K562 (cell line): ENCODE results near the gene CD1D. TPM values are rescaled to one million over a fixed set of nuclear protein-coding genes. Genes with fewer than 3 reads are reported as not detected.

Experiments used
- ZBTB40 ChIP-seq, 2 experiments: fragments of 450-650 bp in 1 of 2; sonication (generic) in 1 of 2; formaldehyde crosslinking in 1 of 2; IDR thresholded peaks; 2 replicates each; pipeline versions ENCODE4 v1.7.1 to v1.9.0; 2016 to 2022; ENCODE audit warnings: inconsistent platforms in 1 of 2, mild to moderate bottlenecking in 1 of 2, missing genetic modification reagents in 1 of 2
- polyA plus RNA-seq, 8 experiments: library from polyadenylated mRNA; depleted of rRNA in 4 of 8; stranded (reverse) in 5 of 8; unstranded in 3 of 8; fragments of >200 nt; fragmentation: Nextera tagmentation in 2 of 8; fragmentation: Illumina TruSeq in 1 of 8; extraction: Ambion mirVana in 2 of 8; extraction: Trizol in 1 of 8; gene quantifications; 2 replicates each; pipeline versions ENCODE4 v1.2.1 to v1.2.3, GENCODE V29; 2011 to 2014; ENCODE audit warnings: inconsistent platforms in 1 of 8, missing spikeins in 1 of 8
- total RNA-seq, 7 experiments: library from RNA; depleted of rRNA in 6 of 7; stranded (reverse); fragments of >200 nt in 6 of 7; fragmentation: Illumina TruSeq in 2 of 7; extraction: Trizol in 2 of 7; gene quantifications; 2 replicates each; pipeline versions ENCODE4 v1.2.1 to v1.2.3, GENCODE V29; 2011 to 2021; ENCODE audit warnings: low replicate concordance in 1 of 7

CD1D gene
- total and polyA plus RNA-seq, 9 of the 15 experiments (the other 6 are each of a cell fraction or from before 2014, with no cell fraction given) = 0.03 TPM; not detected in 8

- TF ChIP-seq ZBTB40 (IDR thresholded peaks at IDR 0.05) (no peak), ZBTB40 (CRISPR knock-in tag; IDR thresholded peaks at IDR 0.05) (no peak)
- TF ChIP-seq, all 486 proteins: peak for 0
These were observed 15.8 kb downstream of the CD1D start (continued) for GRCh38 chr1:158196461-158196860.
